ENCODE results near the gene HLA-DQB1.

The HLA-DQB1 gene

DNA sequence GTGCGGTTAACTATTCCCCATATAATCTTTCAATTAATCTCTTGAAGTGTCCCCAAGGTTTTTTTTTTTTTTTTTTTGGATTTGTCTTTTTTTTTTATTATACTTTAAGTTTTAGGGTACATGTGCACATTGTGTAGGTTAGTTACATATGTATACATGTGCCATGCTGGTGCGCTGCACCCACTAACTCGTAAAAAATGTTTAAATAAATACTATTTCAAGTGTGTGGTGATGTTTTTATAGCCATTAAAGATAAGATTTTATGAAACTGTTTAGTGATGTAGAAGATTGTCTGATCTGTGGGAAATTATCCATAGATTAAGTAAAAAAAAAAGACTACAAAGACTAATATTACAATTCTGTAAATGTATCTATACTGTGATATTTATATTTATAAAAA, 41.9 kb downstream of the HLA-DQB1 start:
- no peak for TF ChIP-seq CTCF (IDR thresholded peaks at IDR 0.05)

- TF ChIP-seq CTCF (IDR thresholded peaks at IDR 0.05): no peak
Measured at GRCh38 chr6:32623693-32624092, 42.8 kb downstream of the HLA-DQB1 start.

DNA sequence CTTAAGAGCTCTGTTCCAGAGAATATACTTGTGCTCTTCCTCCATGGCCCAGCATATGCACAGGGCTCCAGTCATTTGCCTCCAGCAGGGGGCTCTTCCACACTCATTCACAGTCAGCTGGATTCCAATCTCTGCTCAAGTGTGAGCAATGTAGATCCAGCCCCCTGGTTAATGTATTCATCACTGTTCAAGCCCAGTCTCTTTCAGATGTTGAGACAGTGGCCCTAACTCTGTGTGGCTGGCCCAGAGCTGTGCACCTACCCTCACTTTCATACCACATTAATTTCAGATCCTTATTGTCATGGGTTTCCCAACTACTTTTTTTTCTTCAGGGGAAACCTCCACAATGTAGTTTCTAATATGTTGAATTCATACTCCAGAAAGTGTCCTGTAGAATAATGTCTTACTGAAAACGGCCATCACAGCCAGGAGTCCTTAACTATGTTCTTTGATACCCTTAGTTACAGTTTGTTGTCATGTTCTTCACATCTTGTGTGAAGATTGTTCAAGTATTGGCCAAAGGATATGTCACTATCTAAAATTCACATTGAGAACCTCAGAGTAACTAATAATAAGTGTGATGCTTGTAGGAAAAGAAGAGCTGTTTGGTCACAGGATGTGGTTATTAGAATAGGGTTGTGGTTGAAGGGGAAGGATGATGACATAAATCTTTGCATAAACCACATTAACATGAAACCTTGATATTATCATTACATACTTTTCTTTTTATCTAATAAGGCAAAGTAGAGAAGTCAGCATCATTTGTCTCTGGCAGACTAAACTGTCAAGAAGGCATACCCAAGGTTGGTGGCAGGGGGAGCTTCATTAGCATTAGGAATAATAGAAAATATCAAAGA, 43.7 kb downstream of the HLA-DQB1 start:
- peak; percentile 42; the same call in 1 of the 2 replicates for TF ChIP-seq CTCF (IDR thresholded peaks at IDR 0.05)

DNA sequence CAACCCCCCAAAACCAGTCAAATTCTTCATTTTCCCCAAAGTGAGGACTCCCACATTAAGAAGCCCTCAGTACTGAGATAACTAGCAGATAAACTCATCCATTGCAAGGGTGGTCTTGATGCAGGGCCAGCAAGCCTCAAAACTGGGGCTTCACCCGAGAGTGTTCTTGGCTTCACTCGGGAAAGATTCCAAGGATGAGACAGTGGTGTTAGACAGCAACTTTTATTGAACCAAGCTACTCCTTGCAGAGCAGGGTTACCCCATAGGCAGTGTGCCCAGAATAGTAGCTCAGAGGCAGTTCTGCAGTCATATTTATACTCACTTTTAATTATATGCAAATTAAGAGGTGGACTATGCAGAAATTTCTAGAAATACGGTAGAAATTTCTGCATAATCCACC, 45.1 kb downstream of the HLA-DQB1 start:
- no peak for TF ChIP-seq CTCF (IDR thresholded peaks at IDR 0.05)

GRCh38 chr6:32617751-32618150, 48.7 kb downstream of the HLA-DQB1 start:
- TF ChIP-seq CTCF (IDR thresholded peaks at IDR 0.05): no peak

DNA sequence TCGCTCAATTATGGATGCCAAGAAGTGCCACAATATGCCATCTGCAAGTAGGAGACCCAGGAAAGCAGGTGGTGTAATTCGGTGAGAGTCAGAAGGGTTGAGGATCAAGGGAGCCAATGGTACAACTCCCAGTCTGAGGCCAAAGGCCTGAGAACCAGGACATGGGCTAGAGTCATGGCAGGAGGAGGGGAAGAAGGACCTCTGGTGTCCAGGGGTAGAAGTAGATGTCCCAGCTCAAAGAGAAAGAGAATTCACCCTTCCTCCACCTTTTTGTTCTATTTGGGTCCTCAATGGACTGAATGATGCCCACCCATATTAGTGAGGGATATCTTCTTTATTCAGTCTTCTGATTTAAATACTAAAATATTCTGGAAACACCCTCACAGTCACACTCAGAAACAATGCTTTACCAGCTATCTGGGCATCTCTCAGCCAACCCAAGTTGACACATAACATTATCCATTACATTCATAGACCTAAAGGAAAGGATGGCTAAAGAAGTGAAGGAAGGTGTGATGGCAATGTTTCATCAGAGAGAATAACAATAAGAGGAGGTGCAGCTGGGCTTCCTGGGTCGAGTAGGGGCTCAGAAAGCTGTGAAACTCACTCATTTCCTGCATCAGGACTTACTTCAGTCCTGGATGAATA, 50.4 kb downstream of the HLA-DQB1 start:
- no peak for TF ChIP-seq CTCF (IDR thresholded peaks at IDR 0.05)

DNA sequence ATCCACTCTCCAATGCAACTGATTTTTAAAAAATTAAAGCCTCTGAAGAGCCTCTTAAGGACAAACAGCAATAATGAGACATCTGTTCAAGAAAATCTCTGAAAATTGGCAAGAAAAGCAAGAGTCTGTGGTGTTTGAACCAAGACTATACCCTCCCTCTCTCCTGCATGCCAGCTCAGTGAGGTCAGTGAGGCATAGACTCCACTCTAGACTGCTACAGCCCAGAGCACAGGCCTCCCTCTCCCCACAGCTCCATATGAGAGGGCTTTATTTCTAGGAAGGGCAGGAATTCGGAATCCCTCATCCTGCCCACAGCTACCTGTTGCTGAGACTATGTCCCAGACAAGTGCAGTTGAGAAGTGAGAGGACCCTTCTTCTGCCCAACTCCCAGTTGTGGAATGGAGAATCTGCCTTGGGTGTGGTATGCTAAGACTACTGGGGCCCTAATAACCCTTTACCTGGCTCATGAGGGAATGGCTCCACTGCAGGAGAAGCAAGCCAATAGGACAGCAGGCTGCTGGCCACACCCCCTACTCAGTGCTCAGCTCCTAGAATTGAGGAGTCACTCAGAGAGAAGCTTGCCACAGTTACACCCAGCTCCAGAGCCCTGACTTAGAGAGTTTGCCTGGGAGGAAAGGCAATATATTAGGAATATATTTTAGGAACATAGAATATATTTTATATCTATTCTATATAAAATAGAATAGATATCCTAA, 51.9 kb downstream of the HLA-DQB1 start:
- TF ChIP-seq CTCF (IDR thresholded peaks at IDR 0.05): no peak

Measured in LNCAP (cell line).